Measurements from ENCODE around the gene ARSG. TPM values are rescaled to one million over a fixed set of nuclear protein-coding genes. Genes with fewer than 3 reads are reported as not detected.

Gene ARSG
- total and polyA plus RNA-seq, 2 of the 8 experiments (the other 6 are each of a cell fraction or from before 2014, with no cell fraction given) = 3.3 to 4.0 TPM

DNA sequence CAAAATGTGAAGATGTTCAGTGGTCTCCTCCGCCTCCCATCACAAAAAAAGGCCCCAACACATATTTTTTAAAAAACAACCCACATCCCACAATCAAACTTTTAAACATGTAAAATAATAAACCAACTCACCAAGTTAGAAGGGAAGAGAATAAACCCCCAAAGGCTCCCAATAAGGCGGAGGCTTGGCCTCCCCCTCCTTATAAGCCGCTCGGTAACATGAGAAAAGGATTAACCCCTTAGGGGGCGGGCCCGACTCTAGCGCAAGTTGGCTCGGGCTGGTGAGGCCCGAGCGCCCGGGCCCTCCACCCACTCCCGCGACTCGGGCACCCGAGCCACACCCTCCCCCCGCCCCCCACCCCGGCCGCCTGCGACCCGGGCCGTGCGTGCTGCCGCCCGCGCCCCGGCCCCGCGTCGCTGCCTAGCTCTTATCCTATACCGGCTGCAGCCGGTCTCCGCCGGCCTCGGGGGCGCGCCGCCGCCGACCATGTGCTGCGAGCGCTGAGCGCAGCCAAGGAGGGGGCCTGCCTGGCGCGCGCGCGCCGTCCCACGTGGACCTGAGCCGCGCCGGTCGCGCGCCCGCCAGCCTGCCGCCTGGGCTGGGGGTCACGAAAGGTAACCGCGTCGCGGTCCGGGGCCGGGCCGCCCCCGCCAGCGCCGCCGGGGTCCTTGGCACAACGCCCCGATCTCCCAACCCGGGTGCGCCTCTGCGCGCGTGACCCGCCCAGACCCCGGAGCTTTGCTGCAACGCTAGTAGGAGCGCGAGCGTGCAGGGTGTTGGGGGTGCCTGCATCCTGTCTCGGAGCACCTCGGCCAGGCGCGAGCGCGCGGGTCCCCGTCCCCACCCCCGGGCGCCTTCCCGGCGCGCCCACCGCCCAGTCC lies at the start of gene ARSG, which contains the start of gene SLC16A6 (continued):
- TF ChIP-seq TAF7 (optimal IDR thresholded peaks at IDR 0.05; ENCODE audit: borderline replicate concordance, low read depth, low read length) (peak; percentile 64), POLR2AphosphoS5 (IDR thresholded peaks at IDR 0.05; ENCODE audit: low read depth, low read length) (peak; percentile 64), POLR2A (IDR thresholded peaks at IDR 0.05; ENCODE audit: control extremely low read depth in 1 of 2, low read depth in 2 of 2, low read length in 2 of 2) (peak in 1 of 2 experiments; percentile 52; a peak in 2 of 3 replicates)

Data from H1 (cell line).